ENCODE results near the gene IRF2. TPM values are rescaled to one million over a fixed set of nuclear protein-coding genes. Genes with fewer than 3 reads are reported as not detected.

Gene IRF2
- polyA plus RNA-seq, 1 donor from 2014 or later: 1.4 TPM

DNA sequence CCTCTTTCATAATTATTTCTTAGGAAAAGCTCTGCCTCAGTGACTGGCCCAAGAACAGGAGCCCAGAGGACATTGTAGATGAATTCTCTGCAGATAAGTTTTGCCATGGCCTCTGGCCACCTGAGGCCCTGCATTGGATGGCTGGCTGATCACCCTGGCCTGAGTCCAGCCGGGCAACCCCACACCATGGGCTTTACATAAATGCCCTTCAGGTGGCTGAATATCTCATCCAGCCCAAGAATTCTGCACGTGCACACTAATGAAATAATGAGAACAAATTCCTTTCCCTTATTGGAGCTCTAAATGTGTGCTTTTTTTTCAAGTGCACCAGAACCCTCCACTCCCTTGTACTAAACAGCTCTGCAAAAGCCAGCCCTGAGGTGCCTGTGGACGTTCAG lies 65.7 kb downstream of the IRF2 start:
- no peak overlapping the region for H2AFZ ChIP-seq (ENCODE audit: low read depth, low read length)
- no peak overlapping the region for H3K4me2 ChIP-seq (ENCODE audit: low read length)
- no peaks in the 10 kb centered on the region for H4K20me1 ChIP-seq (ENCODE audit: insufficient read depth)
- H3K79me2 ChIP-seq (replicated peaks; ENCODE audit: insufficient read depth, low read length): no peaks in the 10 kb centered on the region
- no peaks in the 10 kb centered on the region for H3F3A ChIP-seq (ENCODE audit: insufficient read depth, low read length, poor library complexity, severe bottlenecking)
- H3K27me3 ChIP-seq (ENCODE audit: insufficient read depth, low read depth, low read length): no peaks in the 10 kb centered on the region
- H3K9me3 ChIP-seq (ENCODE audit: low read length): no peaks in the 10 kb centered on the region
- TF ChIP-seq, protein P1, sequence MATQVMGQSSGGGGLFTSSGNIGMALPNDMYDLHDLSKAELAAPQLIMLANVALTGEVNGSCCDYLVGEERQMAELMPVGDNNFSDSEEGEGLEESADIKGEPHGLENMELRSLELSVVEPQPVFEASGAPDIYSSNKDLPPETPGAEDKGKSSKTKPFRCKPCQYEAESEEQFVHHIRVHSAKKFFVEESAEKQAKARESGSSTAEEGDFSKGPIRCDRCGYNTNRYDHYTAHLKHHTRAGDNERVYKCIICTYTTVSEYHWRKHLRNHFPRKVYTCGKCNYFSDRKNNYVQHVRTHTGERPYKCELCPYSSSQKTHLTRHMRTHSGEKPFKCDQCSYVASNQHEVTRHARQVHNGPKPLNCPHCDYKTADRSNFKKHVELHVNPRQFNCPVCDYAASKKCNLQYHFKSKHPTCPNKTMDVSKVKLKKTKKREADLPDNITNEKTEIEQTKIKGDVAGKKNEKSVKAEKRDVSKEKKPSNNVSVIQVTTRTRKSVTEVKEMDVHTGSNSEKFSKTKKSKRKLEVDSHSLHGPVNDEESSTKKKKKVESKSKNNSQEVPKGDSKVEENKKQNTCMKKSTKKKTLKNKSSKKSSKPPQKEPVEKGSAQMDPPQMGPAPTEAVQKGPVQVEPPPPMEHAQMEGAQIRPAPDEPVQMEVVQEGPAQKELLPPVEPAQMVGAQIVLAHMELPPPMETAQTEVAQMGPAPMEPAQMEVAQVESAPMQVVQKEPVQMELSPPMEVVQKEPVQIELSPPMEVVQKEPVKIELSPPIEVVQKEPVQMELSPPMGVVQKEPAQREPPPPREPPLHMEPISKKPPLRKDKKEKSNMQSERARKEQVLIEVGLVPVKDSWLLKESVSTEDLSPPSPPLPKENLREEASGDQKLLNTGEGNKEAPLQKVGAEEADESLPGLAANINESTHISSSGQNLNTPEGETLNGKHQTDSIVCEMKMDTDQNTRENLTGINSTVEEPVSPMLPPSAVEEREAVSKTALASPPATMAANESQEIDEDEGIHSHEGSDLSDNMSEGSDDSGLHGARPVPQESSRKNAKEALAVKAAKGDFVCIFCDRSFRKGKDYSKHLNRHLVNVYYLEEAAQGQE (IDR thresholded peaks at IDR 0.05; ENCODE audit: borderline replicate concordance): no peak
- no peak for TF ChIP-seq SMC3 (conservative IDR thresholded peaks at IDR 0.05; ENCODE audit: poor library complexity)
- TF ChIP-seq, protein P2, sequence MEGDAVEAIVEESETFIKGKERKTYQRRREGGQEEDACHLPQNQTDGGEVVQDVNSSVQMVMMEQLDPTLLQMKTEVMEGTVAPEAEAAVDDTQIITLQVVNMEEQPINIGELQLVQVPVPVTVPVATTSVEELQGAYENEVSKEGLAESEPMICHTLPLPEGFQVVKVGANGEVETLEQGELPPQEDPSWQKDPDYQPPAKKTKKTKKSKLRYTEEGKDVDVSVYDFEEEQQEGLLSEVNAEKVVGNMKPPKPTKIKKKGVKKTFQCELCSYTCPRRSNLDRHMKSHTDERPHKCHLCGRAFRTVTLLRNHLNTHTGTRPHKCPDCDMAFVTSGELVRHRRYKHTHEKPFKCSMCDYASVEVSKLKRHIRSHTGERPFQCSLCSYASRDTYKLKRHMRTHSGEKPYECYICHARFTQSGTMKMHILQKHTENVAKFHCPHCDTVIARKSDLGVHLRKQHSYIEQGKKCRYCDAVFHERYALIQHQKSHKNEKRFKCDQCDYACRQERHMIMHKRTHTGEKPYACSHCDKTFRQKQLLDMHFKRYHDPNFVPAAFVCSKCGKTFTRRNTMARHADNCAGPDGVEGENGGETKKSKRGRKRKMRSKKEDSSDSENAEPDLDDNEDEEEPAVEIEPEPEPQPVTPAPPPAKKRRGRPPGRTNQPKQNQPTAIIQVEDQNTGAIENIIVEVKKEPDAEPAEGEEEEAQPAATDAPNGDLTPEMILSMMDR (IDR thresholded peaks at IDR 0.05; ENCODE audit: poor library complexity, severe bottlenecking): no peak
- TF ChIP-seq MXI1 (conservative IDR thresholded peaks at IDR 0.05; ENCODE audit: poor library complexity, severe bottlenecking): no peak
- no peak for TF ChIP-seq EP300 (conservative IDR thresholded peaks at IDR 0.05; ENCODE audit: poor library complexity, severe bottlenecking)
- no peak overlapping the region for H3K27ac ChIP-seq (ENCODE audit: low read length)
- H3K4me3 ChIP-seq (ENCODE audit: low read length): no peak overlapping the region
- no peaks in the 10 kb centered on the region for H3K36me3 ChIP-seq (ENCODE audit: insufficient read depth, low read length)
- H3K9me2 ChIP-seq (ENCODE audit: insufficient read depth, low read length): no peaks in the 10 kb centered on the region
- H3K9ac ChIP-seq (ENCODE audit: low read length): no peak overlapping the region

DNA sequence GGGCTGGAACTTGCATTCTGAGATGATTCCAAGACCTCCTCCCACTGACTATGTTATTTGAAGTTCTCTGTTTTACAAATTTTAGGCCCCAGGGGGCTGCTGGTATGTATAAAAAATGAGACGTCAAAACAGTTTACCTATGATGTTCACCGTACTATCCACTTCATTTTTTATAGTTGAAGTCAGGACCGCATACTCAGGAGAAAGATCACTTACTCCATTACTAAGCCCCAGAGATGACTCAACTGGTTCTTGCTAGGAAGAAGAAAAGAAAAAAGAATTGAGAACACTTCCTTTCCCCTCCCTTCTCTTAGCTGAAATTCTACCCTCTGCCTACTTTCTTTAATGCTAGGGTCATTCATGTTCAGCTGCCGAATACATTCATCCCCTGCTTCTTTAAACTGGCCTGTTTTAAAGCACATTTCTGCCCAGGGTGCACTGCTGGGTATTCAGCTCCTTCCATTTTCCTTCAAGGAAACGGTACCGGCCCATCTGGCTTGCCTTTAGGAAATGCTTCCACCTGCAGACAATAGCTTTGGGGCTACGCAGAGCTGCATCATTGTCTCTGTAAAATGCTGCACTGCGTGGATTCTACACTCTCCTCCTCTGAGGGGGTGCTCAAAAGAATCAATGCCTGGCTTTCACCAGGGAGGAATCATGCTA lies 66.2 kb downstream of the IRF2 start:
- Histone ChIP-seq H3K4me3 (ENCODE audit: low read length) (no peak overlapping the region), H3F3A (ENCODE audit: insufficient read depth, low read length, poor library complexity, severe bottlenecking) (no peaks in the 10 kb centered on the region), H3K27ac (ENCODE audit: low read length) (no peak overlapping the region), H3K27me3 (ENCODE audit: insufficient read depth, low read depth, low read length) (no peaks in the 10 kb centered on the region), H2AFZ (ENCODE audit: low read depth, low read length) (no peak overlapping the region), H3K9me3 (ENCODE audit: low read length) (no peaks in the 10 kb centered on the region), H3K36me3 (ENCODE audit: insufficient read depth, low read length) (no peaks in the 10 kb centered on the region), H3K4me2 (ENCODE audit: low read length) (no peak overlapping the region), H3K79me2 (replicated peaks; ENCODE audit: insufficient read depth, low read length) (no peaks in the 10 kb centered on the region), H3K9me2 (ENCODE audit: insufficient read depth, low read length) (no peaks in the 10 kb centered on the region), H4K20me1 (ENCODE audit: insufficient read depth) (no peaks in the 10 kb centered on the region), H3K9ac (ENCODE audit: low read length) (no peak overlapping the region)
- TF ChIP-seq, protein P1 (IDR thresholded peaks at IDR 0.05; ENCODE audit: borderline replicate concordance): no peak
- TF ChIP-seq RAD21 (conservative IDR thresholded peaks at IDR 0.05) (no peak), TAF1 (IDR thresholded peaks at IDR 0.05; ENCODE audit: low read depth) (no peak), POLR2AphosphoS5 (IDR thresholded peaks at IDR 0.05) (no peak), EP300 (conservative IDR thresholded peaks at IDR 0.05; ENCODE audit: poor library complexity, severe bottlenecking) (no peak), SMC3 (conservative IDR thresholded peaks at IDR 0.05; ENCODE audit: poor library complexity) (no peak), EZH2 (IDR thresholded peaks at IDR 0.05; ENCODE audit: borderline replicate concordance, insufficient read depth, low read length, poor library complexity, severe bottlenecking) (no peak), MXI1 (conservative IDR thresholded peaks at IDR 0.05; ENCODE audit: poor library complexity, severe bottlenecking) (no peak)
- TF ChIP-seq, protein P2 (IDR thresholded peaks at IDR 0.05; ENCODE audit: poor library complexity, severe bottlenecking): no peak
